Inflammatory macrophage (primary cell): Measurements from ENCODE around the gene ABAT.

Experiments used
- DNase-seq, 2 donors: peaks; one replicate each; pipeline ENCODE4 v3.0.0-alpha.2; 2020 to 2022

Gene ABAT

GRCh38 chr16:8819411-8820034 lies 145.1 kb downstream of the ABAT start:
- DNase-seq = no peak

DNA sequence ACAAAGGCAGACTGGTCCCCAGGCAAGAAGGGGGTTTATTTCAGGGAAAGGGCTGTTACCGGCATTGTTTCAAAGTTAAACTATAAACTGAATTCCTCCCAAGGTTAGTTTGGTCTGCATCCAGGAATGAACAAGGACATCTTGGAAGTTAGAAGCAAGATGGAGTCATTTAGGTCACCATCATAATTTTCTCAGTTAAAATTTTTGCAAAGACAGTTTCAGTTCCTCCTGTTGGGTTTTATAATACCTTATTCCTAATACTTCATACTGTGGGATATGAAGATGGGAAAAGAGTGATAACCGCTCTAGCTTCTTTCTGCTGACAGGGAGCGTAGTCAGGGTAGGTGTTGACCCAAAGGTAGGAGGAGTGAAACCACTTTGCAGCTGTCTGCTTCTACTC lies 148.0 kb downstream of the ABAT start:
- DNase-seq = no peak

DNA sequence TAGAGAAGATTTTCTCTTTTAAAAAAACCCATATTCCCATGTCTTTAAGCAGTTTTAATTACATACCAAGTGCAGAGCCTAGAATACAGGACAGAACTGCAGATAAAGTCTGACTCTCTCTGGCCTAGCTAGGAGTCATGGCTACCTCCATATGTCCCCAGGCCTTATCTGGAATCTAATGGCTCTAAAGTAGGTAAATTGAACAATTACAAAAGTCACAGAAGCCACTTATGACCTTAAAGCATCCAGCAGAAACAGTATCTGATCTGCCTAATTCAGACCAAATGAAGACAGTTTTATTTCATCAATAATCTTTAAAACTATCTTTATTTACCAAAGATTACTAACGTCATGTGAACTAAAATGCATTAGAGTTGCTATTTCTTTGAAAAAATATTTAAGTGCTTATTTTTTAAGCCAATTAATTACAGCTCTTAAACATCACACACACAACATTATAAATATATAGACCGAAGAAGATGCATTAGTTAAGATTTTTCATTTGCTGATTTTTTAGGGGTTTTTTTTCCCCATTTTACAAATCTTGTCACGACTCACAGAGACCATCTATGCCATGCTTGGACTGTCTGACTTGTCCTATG lies 152.0 kb downstream of the ABAT start:
- no peak for DNase-seq

DNA sequence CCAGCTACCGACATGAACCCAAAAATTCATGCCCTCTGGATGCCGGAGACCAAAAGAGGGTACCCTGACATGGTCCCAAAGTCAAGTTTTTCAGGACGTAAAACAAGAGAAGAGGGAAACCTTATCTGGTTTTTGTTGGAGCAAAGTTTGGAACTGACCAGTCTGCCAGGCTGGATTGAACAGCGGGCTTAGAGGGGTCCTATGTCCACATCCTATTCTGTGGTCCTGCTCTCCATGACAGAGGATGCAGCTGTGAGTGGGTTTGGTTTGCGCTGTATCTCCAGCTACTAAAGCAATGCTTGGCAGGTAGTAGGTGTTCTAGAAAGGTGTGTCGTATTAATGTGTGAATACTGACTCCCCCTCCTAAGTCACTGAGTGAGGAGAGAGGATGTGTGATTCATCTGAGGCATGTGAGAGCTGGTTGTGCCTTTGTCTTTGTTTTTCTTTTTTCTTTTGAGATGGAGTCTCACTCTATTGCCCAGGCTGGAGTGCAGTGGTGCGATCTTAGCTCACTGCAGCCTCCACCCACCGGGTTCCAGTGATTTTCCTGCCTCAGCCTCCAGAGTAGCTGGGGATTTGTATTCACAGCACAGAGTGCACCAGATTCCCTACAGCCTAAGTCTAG lies 154.2 kb downstream of the ABAT start:
- DNase-seq = no peak

GRCh38 chr16:8831450-8831849 lies 157.0 kb downstream of the ABAT start:
- no peak for DNase-seq

DNA sequence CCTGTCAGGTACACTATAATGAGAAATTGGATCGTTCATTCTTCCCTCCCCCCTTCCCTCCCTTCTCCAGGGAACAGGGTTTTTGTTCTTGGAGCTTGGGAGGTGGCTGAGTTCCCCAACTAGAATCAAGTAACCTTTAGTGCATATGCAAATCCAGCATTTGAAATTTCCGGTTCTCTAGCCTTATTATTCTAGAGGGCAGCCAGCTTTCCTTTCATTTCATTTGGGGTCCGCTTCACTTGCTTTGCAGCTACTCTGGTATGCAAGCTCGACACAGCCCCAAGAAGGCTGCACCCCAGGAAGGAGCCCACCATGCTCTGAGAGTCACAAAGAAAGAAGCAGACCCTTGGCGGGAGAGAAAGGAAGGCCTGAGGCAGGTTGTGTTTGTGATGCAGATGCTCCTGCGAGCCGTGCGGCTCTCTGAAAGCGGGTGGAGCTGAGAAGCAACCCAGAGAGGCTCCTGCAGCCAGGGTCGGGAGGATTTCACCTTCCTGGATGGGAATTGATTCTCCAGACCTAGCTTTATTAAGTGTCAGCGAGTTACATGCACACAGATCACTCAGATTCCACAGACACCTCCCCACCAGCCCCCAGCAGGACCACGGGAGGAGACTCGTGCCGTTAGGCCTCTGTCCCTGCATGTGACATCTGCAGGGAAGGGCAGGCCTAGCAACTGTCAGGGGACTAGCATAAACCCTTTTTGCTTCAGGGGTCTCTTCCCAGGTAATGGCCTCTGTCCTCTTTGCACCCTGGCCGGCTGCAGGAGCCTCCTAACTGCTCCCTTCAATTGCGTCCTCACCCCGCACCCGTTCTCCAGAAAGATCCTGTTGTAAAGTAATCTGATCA lies 157.7 kb downstream of the ABAT start:
- no peak for DNase-seq

GRCh38 chr16:8832717-8833105 lies 158.3 kb downstream of the ABAT start:
- DNase-seq = no peak
